Activated T-helper 9 cell treated with anti-CD3 and anti-CD28 coated beads, Interleukin-2, amount 50 U/mL, for 16 hours (primary cell): Measurements from ENCODE around the gene SRI.

Experiments
- DNase-seq: peaks from one replicate; pipeline ENCODE4 v3.0.0-alpha.2; 2020; ENCODE audit warnings: low read depth

SRI gene

GRCh38 chr7:88224601-88225275, 4.9 kb upstream of the SRI start:
- no peak for DNase-seq

GRCh38 chr7:88223265-88223664, 3.4 kb upstream of the SRI start:
- DNase-seq = no peak

GRCh38 chr7:88218836-88219605, 817 bp downstream of the SRI start:
- peak; percentile 9 for DNase-seq

- DNase-seq = no peak
Observed at GRCh38 chr7:88218429-88218745, 1.5 kb downstream of the SRI start.

GRCh38 chr7:88217675-88218428, 2.0 kb downstream of the SRI start:
- no peak for DNase-seq

- no peak for DNase-seq
Observed at GRCh38 chr7:88216276-88216675, 3.6 kb downstream of the SRI start.

GRCh38 chr7:88215295-88215694, 4.5 kb downstream of the SRI start:
- DNase-seq = no peak

GRCh38 chr7:88214456-88214855, 5.4 kb downstream of the SRI start:
- no peak for DNase-seq

- no peak for DNase-seq
Observed at GRCh38 chr7:88212918-88213317, 6.9 kb downstream of the SRI start.

- DNase-seq = no peak
Observed at GRCh38 chr7:88208521-88208920, 11.3 kb downstream of the SRI start.

GRCh38 chr7:88206254-88206653, 13.6 kb downstream of the SRI start:
- no peak for DNase-seq

- DNase-seq = no peak
Observed at GRCh38 chr7:88205179-88205578, 14.7 kb downstream of the SRI start.

GRCh38 chr7:88204525-88205110, 15.2 kb downstream of the SRI start:
- DNase-seq = no peak

- DNase-seq = no peak
Observed at GRCh38 chr7:88203401-88203800, 16.4 kb downstream of the SRI start.

GRCh38 chr7:88202799-88203198, 17.0 kb downstream of the SRI start:
- no peak for DNase-seq

GRCh38 chr7:88202278-88202677, 17.6 kb downstream of the SRI start:
- no peak for DNase-seq

GRCh38 chr7:88201305-88201704, 18.5 kb downstream of the SRI start:
- no peak for DNase-seq

- DNase-seq = no peak
Observed at GRCh38 chr7:88200789-88201188, 19.0 kb downstream of the SRI start.

- DNase-seq = no peak
Observed at GRCh38 chr7:88200261-88200660, 19.6 kb downstream of the SRI start.

- DNase-seq = no peak
Observed at GRCh38 chr7:88191911-88192310, 27.9 kb downstream of the SRI start.

GRCh38 chr7:88185650-88186049, 34.2 kb downstream of the SRI start:
- DNase-seq = no peak

- DNase-seq = no peak
Observed at GRCh38 chr7:88184848-88185304, 35.0 kb downstream of the SRI start.

GRCh38 chr7:88183051-88183450, 36.8 kb downstream of the SRI start:
- no peak for DNase-seq
